Ecto neural progenitor cell (in vitro differentiated cells): ENCODE results near the gene RFPL4A.

ENCODE experiments used
- DNase-seq: peaks from one replicate; pipeline ENCODE4 v3.0.0-alpha.2; 2018; ENCODE audit warnings: low spot score

The RFPL4A gene

DNA sequence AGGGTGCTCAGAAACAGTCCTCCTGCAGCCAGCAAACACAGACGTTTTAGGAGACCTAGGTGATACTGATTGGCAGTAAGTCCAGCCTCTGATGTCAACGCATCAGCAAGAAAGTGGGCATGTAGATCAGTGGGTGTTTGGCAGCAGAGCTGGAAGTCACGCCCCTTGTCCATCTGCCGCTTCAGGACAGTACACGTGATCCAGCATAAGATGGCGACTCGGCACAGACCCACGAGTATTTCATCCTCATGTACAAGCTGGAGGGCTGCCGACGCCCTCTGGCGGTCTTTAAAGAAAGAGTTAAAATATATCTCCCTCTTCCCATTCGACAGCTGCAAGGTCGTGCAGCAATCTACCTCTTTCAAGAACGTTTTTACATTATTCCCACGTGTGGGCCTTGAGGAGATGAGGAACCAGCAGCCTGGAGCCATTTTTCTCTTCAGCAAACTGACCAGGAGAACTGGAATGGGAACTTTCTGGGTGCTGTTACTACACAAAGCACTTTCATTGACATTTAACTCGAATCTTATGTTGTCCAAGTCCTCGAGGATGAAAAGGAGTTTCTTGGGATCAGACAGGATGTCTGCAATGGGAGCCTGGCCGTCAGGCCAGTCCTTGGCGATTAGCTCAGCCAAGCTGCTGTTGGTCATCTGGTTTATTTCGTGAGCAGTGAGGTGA lies 50.6 kb downstream of the RFPL4A start:
- DNase-seq = no peak

DNA sequence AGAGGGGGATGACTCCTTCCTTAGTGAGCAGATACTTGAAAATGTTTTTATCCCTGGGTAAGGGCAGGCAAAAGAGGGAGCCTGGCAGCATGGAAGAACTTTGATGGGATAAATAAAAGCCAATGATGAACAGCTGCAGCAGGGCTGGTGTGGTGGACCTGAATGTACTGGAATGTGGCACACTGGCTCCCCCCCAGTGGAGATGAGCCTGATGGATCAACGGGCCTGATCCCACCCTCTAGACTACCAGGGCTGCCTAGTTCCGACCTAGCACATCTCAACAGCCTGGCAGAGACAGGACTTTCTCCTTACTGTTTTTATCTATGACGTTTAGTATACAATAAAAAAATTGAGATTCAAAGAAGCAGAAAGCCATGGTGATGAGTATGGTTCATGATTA lies 52.4 kb downstream of the RFPL4A start:
- no peak for DNase-seq

- no peak for DNase-seq
Observed at GRCh38 chr19:55812449-55812848, 53.6 kb downstream of the RFPL4A start.
